GM19455 (cell line): Measurements from ENCODE around the gene SCN5A.

Experiments used
- ATAC-seq: cut with Tn5 transposase; IDR thresholded peaks from one replicate; pipeline ENCODE4 v1.9.1; 2021; ENCODE audit not compliant: unreplicated experiment

SCN5A gene

DNA sequence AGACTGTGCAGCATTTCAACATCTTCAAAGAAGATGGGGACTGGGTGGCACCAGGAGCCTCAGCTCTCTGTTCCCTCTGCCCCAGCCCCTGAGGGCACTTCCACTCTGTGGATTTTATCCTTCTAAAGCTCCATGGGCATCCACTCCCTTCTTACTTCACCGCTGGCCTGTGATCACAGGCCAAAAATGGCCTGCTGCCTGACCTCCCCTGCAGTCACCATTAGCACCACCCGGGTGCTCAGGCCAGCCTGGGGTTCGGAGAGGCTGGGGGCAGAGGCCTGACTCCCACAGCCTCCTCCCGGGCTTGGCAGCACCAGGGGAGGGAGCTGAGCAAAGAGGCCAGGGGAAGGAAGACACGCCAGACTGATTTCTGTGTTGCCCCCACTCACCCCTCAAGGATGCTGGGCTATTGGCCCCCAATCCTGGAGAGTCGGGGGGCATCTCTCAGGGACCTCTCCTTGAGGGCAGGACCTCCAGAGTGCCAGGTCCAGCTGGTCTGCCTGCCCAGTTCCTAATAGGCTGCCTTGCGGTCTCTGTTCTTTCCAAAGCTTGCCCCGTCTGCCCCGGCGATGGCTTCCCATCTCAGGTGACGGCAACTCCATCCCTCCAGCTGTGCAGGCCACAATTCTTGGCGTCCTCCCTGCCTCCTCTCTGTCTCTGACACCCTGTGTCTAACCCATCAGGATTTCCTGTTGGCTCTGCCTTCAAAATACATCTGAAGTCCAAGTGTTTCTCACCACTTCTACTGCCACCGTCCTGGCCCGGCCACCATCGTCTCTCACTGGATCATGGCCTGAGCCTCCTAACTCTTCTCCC is 86.2 kb downstream of the SCN5A start:
- ATAC-seq: no peak

DNA sequence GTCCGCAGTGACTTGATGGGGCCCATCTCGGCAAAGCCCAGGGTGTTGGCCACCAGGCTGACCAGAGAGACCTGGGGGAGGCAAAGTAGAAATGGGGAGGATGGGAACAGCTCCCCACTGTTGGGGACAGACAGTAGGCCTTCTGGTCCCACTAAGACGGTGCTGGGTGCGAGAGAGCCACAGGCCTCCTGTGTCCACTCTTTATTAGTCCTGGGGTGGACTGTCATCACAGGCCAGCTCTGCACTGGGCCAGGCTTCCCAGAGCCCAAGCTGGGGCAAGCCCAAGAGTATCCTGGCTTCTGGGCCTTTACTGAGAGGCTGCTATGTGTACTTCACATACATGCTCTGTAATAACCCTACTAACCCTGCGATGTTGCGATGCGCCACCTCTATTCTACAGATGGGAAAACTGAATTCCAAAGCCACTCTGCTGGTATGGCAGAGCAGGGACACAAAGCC is 87.0 kb downstream of the SCN5A start:
- no peak for ATAC-seq

DNA sequence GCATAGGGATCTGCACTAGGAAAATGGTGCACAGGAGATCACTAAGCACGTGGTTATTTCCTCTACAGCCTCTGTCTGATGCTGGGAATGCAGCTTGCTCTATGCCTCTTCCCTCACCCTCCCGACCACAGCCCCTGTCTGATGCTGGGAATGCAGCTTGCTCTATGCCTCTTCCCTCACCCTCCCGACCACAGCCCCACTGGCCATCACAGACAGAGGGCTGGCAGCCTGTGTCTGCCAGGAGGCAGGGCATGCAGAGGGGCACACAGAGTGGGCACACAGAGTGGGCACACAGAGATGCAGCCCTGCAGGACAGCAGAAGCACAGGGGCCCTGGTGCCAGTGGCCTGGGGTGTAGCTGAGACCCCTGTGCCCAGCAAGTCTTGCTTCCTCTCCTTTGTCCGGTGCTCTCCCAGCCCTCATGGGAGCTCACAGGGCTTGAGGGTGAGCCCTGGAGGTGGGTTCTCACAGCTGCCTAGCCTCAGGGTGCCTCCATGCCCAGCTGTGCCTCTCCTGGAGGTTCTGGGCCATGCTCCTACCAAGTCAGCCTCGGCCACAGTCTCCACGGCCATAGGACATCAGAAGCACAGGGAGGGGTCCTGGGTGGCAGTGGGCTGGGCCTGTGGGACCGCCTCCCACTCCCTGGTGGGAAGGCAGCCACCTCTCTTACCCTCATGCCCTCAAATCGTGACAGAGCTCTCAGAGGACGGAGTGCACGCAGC is 87.6 kb downstream of the SCN5A start:
- no peak for ATAC-seq

DNA sequence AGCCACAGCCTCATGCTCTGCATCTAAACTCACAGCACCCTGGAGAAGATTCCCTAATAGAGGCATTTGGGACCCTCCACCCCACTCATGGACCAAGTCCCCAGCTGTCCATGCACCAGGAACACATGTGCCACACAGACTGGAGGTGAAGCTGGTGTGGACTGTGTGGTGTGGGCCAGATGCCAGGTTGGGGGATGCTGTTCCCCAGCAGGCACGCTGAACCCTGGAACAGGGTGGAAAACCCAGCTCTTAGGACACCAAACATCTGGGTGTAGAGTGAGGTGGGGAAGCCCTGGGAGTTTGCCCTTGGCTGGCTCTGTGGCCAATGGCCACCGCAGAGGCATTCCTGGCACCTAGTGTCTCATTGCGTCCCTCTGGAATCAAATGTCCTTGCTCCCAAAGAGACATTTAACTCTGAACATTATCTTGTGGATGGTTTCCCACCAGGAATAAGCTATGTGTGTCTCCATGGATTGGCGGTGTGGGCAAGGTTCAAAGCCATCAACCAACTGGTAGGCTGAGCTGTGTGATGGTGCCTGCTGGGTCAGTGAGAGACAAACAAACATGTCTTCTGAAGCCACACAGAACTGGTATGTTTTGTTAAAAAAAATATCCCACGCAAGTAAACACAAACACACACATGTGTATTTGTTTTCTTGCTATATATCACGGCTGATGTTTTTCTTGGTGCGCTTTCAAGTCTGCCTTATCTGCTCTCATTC is 88.3 kb downstream of the SCN5A start:
- no peak for ATAC-seq

DNA sequence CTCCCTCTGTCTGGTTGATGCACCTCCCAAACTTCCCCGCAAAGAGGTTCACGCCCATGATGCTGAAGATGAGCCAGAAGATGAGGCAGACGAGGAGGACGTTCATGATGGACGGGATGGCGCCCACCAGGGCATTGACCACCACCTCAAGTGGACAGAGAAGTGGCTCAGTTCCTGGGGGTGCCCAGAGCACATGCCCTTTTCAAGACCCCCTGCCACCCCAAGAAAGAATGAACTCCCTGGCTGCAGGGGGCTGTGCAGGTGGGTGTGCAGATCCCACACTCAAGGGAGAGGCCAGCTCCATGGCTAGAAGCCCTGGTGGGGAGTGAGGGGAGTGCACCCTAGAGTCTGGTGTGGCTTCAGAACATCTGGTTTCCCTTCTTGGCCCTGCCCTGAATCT is 89.2 kb downstream of the SCN5A start:
- ATAC-seq: no peak

DNA sequence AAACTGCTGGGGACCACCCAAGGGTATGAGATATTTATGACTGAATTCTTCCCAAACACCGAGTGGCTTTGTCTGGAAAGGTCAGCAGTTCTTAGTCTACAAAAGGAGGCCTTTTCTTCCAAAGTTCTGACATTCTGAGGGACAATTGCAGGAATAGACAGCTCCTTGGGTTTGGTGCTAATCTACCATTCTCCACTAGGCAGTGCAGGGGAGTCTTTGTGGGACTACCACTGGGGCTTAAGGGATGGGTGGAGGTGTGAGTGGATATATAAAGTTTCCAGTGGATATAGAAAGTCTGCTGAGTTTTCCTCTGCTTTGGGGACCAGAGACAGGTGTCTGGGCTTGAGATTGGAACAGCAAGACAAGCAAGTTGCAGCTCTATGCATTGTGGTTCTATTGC is 90.6 kb downstream of the SCN5A start:
- ATAC-seq: no peak

DNA sequence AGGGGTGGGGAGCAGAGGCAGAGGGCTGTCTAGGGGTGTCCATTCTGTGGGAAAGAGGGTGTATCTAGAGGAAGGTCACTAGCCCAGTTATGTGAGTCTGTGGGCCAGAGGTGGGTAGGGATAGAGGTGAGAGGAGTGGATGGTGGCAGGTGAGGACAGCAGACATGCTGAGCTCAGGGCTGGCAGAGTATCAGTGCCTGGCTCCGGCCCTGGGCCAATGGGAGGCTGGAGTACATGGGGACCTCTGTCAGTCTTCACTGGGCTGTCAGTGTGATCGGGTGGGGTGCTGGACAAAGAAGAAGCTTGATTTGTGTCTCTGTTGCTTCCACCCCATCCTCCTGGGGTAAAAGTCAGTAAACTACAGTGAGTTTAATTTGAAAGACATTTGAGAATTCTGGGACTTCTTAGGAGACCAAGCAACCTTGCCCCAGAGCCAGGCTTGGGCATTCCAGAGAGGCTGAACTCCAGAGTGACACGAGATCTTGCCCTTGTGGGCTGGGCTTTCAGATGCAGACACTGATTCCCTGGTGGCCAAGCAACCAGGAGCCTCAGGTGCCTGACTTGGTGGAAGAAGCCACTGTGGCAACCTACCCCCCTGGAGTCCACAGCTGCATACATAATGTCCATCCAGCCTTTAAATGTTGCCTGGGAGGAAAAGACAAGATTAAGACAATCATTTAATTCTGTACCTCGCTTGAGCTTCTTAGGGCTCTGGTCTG is 92.7 kb downstream of the SCN5A start:
- ATAC-seq: no peak

DNA sequence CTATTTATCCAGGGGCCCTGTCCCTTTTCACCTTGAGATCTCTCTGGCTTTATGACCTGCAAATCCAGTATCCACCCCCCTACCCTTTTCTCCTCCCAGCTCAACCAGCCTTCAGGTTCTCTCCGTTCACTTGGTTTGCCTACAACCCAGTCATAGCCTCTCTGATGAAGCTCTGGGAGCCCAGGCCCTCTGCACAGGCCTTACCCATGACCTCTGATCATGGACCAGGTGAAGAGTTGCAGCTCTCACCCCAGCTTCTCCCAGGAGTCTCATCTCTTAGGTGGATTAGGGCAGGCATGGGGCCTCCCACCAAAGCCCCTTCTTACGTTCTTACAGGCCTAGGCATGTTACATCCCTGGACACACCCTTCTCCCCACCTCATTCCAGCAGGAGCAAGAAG is 93.6 kb downstream of the SCN5A start:
- no peak for ATAC-seq

DNA sequence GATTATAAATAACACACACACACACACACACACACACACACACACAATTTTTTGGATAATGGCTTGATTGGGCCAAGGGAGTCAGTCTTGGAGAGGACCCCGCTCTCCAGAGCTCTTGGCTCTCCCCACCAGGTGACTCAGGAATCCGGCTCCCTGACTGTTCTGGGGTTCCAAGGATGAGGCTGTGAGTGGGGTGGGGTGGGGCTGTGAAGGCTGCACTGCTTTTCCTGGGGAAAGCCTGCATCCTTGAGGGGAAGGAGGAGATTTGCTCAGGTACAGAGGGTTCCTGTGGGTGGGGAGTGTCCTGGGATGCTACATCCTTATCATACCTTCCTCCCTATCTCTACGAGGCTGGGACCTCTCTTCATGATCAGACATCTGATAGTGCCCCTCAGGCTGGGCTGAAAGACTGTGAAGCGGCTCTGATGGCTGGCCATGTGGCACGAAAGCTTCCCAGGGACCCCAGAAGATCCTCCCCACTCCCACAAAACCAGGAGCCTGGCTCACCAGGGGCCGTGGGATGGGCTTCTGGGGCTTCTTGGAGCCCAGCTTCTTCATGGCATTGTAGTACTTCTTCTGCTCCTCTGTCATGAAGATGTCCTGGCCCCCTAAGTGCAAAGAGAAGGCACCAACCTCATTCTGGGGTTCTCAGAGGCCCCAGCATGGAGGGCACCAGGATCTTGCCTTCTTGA is 94.2 kb downstream of the SCN5A start:
- no peak for ATAC-seq

DNA sequence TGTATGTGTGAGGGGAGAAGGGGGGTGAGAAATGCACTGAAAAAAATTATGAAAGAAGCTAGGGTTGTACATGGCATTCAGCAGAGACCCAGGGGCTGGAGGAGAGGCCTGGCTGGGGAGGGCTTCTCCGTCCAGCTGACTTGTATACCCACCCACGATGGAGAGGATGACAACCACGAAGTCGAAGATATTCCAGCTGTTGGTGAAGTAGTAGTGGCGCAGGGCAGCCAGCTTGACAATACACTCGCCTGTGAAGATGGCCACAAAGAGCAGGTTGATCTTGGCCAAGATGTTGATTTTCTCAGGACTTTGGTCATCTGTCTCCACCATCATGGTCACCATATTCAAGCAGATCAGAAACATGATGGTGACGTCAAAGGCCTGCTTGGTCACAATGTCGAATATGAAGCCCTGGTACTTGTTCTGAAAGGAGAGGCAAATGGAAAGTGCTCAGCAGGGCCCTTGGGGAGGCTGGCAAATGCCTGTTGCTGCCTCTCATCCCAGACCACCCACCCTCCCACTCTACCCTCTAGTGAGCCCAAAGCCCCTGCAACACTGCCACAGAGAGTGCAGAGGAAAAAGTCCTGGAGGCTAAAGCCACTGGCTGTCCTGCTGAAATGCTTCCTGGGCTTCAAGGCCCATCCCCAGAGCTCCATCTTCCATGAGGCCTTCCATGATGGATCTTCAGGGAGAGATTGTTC is 95.2 kb downstream of the SCN5A start:
- ATAC-seq: no peak

DNA sequence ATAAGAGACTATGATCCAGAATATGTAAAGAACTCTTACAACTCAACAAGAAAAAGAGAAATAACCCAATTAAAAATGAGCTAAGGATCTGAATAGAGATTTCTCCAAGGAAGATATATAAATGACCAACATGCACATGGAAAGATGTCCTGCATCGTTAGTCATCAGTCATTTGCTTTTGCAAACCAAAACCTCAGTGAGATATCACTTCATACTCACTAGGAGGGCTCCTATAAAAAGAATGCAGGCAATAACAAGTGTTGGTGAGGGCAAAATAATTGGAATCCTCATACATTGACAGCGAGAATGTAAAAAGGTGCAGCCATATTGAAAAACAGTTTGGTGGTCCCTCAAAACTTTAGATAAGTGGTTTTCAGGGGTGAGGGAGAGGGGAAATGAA is 96.4 kb downstream of the SCN5A start:
- ATAC-seq: no peak

DNA sequence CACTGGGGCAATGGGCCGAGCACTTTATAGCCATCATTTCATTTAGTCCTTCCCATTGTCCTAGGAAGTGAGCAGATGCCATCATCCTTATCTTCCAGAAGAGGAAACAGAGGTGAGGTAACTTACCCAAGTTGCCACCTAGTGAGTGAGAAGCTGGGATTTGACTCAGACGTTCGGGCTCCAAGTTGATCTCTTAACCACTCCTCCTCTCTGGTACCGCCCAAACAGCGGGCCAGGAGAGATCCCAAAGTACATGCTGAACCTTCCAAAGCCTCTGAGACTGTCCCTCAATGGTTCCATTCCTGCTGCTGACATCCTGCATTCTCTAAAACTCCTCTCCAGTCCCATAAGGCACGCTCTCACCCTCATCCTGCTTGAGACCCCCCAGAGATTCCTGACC is 97.1 kb downstream of the SCN5A start:
- ATAC-seq: no peak

DNA sequence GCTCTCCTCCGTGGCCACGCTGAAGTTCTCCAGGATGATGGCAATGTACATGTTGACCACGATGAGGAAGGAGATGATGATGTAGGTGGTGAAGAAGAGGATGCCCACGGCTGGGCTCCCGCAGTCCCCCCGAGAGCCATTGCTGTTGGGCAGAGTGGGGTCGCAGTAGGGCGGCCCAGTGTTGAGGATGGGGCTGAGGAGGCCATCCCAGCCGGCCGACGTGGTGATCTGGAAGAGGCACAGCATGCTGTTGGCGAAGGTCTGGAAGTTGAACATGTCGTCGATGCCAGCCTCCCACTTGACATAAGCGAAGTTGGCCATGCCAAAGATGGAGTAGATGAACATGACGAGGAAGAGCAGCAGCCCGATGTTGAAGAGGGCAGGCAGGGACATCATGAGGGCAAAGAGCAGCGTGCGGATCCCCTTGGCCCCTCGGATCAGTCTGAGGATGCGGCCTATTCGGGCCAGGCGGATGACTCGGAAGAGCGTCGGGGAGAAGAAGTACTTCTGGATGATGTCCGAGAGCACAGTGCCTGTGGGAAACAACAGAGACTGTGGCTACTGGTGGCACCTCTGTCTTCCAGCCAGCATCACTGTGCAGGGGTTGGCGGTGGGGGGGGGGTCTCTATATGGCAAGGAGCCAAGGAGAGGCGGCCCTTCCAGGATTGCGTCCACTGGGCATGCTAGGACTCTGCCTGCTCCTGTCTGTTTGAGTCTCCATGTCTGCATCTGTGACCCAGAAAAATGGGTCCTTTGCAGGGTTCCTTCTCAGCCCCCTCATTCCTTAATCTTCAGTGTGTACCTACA is 98.3 kb downstream of the SCN5A start:
- ATAC-seq: no peak

DNA sequence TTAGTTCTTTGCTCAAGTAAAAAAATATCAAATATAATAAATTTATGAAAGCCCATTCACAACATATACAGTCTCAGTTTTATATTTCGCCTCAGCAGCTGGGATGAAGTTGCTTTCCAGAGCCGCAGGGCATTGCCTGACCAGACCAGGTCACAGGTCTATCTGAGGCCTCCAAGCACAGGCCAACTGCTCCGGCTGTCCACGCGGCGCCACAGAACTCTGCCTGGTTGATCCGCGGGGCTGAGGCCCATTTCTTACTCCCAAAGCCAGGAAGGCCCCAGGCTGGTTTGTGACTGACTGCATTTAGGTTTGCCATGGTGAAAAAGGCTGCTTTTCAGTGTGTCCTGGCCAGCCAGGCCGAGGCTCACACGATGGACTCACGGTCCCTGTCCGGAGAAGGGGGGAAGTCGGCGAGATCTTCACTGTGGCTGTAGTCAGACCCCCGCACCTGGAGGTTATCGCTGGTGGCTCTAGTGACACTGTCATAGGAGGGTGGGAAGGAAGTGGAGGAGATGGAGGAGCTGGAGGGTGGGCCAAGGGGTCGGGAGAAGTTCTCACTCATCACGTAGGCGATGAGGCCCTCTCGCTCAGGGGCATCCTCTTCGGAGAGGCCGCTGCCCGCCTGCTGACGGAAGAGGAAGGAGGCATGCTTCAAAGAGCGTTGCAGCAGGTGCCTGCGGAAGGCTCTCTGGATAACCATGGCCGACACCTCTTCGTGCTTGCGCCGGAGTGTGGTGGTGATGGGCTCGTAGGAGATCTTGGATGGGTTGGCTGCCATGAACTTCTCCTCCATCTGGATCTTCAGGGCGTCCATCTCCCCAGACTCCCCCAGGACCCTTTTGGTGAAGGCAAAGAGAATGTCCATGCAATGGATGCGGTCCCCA is 99.3 kb downstream of the SCN5A start:
- ATAC-seq: no peak

DNA sequence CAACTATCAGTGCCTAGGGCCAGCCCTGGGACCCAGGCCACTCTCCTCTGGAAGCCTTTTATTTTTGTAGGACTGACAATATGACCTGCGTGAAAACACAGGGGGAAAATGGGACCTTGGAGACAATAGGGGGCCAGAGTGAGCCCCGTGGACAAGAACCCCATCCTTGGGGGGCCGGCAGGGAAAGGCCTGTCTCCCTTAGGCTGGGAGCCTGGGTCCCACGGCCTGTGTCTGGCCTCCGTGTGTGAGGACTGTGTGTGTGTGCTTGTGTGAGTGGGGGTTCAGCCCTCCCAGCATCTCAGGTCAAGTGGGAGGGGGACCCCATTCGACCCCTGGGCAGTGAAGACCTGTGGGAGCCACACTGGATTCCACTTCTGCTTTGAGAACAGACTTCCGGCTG is 100.0 kb downstream of the SCN5A start:
- no peak for ATAC-seq

DNA sequence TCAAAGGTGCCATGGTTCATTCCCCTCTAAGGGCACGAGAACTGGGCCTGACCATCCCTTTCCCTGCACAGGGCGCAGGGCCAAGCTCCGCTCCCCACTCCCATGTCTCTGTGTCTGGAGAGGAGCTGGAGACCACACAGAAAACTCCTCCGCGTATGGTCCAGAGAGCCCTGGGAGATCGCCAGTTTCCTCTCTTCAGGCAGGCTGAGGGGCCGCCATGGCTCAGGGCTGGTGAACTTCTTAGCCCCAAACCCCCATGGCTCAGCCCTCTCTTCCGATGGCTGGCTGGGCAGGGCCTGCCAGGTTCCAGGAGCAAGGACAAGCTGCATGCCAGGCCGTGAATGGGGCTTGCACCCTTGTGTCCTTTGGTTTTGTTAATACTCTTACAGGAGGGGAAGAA is 100.4 kb downstream of the SCN5A start:
- ATAC-seq: no peak

DNA sequence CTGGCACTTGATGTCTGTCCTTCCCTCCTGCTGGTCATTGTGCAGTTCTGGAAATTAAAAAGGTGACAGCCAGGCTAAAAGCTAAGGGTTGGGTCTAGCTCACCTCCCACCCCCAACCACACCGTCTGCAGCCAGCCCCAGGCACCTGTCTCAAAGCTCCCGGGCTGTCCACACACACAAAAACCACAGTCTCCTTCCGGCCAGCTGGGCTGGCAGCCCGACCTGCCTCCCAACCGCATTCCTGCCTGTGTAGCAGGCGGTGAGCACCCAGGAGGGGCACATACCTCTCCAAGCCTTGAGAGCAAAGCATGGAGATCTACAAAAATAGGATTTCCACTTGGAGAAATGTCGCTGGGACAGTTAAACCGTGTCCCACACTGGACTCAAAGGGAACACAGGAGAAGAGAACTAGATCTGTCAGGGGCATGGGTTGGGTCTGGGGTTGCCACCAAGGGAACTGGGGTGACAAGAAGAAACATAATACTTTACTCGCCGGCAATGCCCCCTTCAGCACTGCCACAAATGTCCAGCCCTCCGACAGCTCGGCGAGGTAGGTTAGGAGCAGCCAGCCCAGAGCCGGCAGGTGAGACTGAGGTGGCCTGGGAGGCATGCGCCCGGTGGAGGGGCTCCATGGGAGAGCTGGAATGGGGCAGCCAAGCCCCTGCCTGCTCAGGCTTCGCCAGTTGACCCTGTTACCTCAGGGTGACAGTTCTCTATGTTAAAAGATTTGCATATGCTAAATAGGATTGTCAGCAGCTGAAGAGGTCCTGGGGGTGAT is 101.1 kb downstream of the SCN5A start:
- ATAC-seq: no peak
